AG20443 (cell line): ENCODE measurements around the gene H19.

Experiments
- DNase-seq: peaks from one replicate; pipeline ENCODE4 v3.0.0; 2012; ENCODE audit warnings: low spot score, mixed read lengths

The H19 gene

DNA sequence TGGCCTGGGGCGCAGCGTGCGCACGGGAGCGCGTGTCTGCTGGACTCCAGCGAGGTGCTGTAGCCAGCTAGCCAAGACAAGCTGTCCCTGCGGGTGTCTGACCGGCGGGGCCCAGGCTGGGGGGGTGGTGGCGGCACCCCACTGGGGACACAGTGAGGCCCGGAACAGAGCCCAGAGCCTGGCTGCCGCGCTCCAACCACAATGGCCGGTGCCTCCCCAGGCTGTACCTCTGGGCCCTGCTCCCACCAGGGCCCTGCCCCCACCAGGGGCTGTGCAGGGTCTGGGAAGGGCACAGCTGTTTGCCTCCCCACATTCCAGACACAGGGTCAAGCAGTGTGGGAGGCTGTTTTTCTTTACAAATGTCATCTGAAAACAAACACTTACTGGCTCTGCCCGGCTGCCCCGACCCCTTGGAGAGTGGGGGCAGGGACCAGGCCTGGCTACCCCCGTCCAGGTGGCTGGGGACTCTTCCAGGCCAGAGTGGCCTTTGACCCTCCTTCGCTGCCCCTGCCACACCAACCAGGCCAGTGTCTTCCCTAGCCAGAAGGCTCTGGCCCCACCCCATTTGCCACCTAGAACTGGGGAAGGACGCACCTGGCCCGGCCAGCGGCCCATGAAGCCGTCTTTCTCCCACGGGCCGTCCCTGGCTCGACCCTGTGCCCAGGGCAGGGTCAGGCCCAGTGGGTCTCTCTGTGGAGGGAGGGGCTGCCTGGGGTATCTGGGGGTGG lies 14.6 kb downstream of the H19 start:
- no peak for DNase-seq

DNA sequence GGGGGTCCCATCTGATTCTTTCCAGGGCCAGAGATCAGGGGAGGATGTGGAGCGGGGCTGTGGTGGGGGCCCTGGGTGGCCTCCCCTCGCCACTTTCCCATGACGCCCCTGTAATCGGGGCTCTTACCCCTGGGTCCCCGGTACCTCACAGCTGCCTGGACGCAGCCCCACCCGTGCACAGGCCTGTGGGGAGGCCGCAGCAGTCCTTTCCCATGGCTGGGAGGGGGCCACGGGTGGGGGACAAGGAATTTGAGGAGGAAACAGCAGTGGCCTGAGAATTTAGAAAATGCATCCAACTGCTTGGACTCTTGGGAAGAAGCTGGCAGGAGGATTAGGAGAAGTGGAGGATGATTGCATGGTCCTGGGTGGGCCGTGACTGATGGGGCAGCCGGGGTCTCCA lies 18.0 kb downstream of the H19 start:
- no peak for DNase-seq

DNA sequence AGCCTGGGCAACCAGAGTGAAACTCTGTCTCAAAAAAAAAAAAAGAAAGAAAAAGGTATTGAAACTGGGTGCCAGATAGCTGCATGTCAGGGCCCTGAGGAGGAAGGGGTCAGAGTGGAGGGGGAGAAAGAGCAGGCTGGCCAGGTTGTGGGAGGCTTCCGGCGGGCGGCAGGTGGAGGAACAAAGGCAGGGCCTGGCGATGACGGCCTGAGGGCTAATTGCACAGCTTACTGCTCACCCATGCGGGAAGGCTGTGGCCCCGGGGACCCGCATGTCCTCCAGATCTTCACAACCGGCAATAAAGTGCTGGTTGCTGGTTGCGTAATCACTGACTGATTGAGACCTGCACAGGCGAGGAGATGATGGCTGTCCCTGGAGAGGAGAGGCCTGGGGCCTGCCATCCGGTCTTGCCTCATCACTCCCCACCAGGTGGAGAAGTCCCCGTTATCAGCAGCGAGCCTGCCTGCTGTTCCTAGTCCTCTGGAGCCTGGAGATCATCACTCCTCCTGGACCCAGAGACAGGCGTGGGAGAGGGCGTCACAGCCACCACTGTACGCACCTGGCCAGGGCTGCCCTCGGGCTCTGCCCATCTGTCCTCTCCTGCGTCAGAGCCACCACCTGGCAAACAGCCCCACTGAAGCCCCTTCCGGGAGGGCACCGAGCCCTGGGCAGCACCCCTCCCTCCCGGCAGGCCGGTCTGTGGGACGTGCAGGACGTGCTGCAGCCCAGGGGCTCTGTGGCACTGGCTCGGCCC lies 18.7 kb downstream of the H19 start:
- DNase-seq: no peak

DNA sequence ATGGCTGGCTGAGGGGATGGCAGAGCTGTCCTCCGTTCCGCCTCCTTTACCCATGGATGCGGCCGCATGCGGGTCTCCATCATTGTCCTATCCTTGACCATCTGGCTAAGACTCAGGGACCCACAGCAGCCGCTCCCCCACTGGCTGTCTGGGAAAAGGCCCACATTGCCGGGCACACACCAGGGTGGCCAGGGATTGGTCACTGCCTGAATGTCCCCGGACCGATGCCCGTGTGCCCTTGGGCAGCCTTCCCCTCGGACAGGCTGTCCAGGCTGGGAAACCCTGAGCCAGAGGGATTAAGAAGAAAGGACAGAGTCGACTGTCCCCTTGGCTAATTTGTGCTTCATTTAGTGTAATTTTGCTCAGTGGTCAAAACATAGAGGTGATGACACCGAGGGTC lies 22.5 kb downstream of the H19 start:
- no peak for DNase-seq

DNA sequence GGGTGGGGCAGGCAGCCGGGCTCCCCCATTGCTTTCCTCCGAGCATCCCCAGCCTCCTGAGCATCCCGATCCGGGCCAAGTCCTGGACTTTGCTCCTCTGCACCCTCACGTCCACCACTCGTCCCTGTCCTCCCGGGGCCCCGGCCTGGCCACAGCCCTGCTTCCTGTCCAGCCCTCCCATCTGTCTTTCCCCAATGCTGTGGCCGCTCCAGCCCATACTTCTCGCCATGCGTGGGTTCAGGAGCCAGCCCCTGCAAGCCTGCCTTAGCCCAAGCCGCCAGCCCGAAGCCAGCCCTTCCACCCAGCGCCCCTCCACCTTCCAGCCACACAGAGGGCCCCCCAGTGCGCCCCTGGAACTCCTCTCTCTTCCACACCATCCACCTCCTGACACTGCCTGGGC lies 26.7 kb downstream of the H19 start:
- no peak for DNase-seq

DNA sequence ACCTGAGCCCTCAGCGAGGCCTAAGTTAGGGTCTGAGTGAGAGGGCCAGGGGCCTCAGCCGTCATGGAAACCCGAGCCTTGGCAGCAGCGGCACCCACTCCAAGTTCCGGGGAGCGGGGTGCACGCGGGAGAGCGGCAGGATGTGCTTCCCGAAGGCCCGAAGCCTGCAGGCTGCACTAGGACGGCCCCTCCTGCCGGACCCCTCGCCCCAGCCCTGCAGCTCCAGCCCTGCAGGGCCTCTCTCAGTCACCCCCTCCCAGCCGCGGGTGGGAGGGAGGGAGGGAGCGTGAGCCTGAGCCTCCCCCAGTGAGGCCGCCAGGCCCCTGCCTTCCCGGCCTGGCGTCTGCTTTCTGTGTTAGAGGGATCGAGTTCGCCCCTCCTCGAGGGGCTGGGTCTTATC lies 27.9 kb downstream of the H19 start:
- no peak for DNase-seq

DNA sequence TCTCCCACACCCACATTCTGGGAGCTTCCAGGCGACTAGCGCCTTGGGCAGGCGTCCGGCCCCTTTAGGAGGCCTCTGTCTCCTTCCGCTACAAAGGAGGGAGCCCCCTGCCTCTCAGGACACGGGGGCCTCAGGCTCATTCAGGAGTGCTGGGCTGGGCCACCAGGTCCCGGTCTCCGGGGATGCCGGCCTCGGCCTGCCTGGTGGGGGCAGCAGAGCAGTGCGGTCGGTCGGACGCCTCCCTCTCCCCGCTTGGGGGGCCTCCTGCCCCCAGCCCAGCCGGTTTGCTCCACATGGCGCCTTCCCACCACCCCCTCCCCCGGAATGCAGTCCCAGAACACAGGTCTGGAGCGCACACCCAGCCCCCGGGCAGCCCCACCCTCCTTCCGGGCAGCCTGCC lies 28.6 kb downstream of the H19 start:
- no peak for DNase-seq

DNA sequence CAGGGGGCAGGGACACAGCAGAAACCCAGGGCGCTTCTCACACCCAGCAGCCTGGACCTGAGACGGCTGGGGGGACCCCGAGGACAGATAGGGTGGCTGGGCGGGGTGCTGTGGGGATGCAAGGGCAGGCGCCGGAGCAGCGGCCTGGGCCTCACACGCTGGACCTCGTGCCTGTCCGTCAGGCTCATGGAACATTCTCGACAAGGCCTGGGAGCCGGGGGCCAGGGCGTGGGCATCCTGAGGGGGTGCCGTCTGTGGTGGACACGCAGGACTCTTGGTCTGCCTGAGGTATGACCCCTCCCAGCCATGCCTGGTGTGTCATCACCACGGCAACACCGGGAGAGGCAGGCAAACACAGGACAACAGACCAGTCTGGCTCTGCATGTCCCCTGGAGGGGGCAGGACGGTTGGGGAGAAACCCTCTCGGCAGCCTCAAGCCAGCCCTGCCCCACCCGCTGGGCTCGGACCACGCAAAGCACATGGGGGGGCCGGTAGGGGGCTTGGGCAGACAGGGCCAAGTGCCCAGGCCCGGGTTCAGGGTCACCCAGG lies 29.1 kb downstream of the H19 start:
- no peak for DNase-seq

DNA sequence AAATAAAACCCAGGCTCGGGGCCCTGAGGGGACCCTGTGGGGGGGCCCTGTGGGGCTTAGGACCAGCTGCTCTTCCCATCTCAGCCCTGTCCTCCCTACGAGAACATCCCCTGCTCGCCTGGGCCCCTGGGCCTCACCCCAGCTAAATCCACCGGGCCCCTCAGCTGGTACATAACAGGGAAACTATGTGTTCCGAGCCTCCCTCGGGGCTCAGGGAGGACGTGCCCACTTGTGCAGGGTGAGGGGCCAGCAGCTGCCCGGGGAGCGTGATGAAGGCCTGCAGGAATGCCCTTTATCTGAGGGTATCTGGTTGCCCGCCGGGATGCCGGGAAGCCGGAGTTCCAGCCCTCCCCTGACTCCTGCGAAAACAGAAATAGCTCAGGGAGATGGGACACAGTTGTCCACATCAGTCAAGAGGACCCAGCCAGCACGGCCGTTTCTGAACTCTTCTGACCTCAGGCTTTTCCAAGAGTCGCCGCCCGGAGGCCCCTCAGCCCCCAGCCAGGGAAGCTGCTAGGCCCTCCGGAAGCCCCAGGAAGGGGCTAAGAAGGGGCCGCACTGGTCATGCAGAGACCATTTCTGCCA lies 29.9 kb downstream of the H19 start:
- DNase-seq: no peak

DNA sequence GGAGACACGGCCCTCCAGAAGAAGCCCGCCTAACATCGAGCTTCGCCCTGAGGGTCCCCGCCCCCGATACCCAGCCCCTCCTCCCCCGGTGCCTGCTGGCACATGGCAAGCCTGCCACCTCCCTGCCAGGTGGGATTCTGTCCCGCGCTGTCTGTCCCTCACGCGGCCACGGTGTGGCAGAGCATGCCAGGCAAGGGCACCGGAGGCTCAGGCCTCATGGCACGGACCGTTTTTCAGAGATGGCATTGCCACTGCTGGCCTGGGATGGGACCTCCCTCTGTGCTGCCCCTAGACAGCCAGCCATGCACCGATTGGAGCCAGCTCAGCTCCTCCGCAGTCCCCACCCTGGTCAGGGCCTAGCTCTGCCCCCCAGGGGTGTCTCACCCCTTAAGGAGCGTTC lies 31.1 kb downstream of the H19 start:
- no peak for DNase-seq

DNA sequence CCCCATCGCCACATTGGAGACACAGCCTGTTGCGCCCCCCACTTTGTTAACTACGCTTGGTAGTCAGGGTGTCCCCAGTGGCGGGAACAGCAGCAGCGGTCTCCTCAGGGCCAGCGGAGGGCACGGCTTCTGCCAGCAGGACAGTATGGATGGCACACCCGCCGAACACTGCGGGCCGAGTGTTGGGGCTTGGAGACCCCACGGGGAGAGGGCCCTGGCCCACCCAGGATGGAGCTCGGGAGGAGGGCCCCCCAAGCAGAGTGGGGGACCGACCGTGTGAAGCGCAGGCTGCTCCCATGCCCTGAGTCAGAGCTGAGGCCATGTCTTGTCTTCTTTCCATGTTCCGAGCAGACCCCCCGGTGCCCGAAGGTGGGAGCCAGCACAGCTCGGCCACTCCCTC lies 32.7 kb downstream of the H19 start:
- no peak for DNase-seq

DNA sequence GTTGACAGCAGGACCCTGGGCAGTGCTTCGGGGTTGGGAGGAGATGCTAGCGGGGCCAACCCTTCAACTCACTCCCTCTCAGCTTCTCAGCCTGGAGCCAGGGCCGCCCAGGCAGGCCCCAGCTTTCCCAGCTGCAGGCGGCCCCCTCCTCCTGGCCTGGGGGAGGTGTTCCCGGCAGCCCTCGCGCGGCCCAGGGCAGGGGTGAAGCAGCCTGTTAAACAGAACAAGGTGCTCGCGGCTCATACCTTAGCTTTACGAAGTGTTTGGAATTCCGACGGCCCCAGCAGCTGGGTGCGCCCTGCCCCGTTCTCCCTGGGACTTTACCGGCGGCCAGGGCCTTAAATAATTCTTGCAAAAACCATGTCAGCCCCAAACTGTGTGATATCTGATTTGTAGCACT lies 33.3 kb downstream of the H19 start:
- DNase-seq: no peak

DNA sequence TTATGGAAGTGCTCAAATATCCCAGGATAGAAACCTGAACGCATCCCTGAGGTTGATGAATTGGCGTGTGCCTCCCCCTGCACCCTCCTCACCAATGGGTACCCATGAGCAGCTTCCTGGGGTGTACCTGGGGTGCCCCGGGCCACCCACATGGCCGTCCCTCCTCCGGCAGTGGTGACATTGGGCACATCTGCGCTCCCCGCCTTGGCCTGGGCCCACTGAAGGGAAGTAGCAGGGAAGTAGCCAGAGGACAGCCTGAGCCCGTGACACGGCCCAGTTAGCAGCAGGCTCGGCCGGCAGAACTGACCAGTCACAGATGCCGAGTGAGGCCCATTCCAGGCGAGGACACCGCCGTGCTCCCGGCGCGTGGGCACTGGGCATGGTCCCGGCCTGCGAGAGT lies 33.8 kb downstream of the H19 start:
- DNase-seq: no peak

DNA sequence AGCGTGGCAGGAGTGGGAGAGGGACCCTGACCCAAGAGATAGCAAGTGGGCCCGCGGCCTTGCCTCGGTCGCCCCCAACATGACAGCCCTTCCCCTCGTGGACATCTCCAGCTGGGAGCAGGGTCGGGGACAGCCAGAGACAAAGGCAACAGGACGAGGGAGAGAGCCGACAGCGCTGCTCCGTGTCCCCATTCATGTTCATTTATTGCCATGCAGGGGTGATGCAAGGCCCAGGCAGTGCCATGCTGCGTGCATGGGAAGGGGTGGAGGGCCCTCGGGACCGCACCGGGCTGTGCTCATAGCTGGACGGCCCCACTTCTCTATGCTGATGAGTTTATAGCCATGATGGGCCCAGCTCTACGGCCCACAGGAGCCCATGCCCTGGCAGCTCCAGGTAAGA lies 37.9 kb downstream of the H19 start:
- DNase-seq: no peak

DNA sequence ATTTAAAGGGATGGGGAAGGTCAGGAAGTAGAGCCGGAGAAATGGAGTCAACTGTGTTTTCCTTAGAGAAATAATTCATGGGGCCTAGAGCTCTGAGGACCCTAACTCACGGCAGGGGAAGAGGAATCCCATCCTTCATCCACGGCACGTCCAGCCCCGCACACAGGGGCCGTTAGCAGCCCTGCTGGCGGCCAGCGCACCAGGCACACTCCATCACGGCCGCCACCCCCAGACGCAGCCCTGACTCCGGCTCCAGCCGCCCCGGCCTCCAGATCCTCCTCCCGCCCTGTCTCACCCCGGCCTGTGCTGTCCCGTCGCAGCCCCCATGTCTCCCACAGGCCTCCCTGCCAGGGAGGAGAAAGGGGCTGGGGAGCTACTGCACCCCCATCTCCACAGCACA lies 39.3 kb downstream of the H19 start:
- DNase-seq: no peak

DNA sequence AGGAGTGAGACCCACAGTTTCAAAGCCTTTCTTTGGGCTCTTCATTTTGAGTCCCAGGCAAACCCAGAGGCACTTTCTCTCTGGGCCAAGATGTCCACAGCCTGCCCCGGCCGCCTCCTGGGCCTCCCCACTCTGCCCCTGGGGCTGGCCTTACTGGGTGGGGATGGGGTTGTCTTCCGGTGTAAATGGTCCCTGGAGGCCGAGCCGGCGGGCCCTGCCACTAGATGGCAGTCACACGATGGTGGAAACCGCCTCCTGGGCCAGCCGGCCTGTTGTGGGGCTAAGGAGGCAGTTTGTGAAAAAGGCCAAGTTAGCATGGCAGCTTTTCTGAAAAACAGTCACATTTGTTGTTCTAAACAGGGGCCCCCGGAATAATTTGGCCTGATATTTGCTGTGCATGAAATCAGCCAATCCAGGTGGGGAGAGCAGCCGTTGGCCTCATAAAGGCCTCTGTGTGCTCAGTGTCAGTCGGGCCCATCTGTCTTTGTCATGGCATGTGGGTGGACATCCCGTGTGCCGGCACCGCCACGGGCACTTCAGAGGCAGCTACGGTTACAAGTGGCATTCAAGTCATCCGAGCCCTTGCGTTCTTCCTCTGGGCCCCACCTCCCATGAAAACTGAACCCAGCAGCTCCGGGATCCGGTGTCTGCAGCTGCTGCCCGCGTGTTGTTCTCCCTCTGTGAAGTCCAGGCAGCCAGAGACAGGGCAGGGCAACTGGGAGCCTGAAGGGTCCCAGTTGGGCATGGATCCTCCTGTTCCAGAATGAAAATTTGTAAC lies 44.0 kb downstream of the H19 start:
- no peak for DNase-seq

DNA sequence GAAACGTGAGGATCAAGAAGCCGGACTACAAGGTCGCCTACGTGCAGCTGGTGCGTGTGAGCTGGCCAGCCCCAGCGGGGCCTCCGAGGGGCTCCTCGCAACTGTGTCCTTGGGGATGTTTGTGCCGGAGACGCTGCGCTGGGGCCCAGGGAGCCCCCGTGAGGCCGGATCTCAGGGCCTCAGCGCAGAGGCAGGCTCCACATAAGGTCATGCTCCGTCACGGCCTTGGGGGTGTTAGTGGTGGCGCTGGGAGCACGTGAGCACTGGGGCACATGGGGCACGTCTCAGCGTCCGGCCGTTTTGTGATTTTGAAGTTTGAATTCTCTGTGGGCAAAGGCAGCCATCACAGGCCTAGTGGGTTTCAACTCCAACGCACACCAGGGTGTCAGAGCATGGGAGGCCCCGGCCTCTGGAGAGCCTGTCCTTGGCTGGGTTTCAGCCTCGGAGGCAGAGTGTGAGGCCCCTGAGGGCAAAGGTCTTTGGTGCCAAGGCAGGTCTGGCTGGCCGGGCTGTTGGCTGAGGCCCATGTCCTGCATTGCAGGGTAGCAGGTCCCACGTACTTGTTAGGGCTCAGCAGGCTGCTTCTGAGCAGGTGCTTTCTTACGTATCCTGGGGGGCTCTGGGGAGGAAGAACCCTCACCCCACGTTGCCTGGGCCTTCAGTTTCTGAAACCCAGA lies 44.7 kb downstream of the H19 start:
- DNase-seq: no peak

DNA sequence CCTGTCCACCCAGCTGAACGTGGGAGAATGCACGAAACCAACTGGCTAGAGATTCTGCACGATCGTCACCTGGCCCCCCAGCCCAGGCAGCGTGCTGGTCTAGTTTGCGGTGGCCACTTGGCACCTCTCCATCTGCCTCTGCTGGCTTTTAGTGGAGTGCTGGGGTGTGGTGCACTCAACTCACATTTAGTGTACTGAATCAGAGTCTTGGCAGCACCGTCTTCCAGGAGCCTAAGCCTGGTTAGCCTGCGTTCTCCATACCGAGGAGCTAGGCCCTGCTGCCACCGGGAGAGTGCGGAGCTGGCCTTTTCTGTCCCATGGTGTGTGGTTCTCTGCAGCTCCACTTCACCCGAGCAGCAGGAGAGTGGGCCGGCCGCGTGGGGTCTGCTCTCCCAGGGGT lies 47.7 kb downstream of the H19 start:
- DNase-seq: no peak

DNA sequence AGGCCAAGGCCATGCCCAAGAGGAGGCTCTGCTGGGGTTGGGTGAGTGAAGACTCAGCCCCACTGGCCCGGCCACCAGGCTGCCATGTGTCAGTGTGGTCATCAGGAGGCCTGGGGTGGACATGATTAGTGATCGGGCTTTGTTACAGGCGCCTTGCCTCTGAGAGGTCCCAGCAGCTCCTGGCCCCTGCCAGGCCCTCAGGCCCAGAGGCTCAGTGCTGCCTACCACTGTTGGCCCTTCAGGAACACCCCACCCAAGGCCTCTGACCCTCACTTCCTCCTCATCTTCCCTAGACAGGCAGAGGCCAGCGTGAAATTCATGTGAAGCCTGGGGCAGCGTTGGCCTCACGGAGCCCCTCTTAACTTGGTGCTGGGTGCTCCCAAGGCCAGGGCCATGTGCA lies 48.3 kb downstream of the H19 start:
- no peak for DNase-seq

DNA sequence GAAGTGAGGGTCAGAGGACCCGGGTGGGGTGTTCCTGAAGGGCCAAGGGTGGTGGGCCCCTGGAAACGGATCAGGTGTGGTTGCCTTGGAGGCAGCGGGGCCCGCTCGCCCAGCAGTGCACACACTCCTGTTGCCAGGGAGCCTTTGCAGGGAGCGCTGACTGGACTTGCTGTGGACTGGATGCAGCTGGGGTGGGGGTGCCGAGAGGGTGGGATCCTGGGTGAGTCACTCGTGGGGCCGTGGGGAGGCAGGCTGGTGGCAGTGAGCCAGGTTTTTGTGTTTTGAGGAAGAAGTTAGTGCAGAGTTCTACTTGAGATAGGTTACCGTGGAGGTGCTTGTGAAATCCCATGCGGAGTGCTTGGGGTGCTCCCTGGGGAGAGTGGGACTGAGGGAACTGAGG lies 49.3 kb downstream of the H19 start:
- DNase-seq: no peak

DNA sequence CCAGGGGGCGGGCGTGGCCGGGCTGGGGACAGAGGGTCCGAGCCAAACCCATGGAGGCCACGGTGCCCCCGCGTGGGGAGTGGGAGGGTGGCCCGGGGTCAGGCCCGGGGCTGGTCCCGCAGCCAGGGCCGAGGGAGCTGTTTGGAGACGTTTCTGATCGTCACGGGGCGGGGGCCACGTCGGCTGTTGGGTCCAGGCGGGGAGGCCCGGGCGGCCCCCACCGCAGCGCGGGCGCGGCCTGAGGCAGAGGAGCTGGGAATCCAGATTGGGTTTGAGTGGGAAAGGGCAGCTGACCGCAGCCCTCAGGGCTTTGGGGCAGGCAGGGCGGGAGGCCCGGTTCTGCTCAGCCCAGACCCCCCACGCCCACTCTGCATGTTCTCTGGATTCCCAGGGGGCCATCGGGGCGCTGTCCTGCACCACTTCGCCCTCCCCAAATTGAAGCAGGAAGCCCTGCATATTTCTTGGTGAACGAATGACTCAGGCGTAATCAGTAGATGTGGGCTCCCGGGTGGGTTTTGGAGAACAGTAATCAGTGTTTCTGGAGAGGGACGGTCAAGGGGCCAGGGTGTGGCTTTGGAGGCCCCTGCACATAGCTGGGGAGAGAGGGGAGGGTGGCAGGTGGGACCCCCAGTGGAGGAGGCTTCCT lies 49.9 kb downstream of the H19 start:
- no peak for DNase-seq
